IPS-NIHi11 (cell line): ENCODE results near the gene RBM26.

Experiments used
- DNase-seq: peaks from one replicate; pipeline ENCODE4 v3.0.0; 2012; ENCODE audit warnings: mixed read lengths, low spot score

Gene RBM26

DNA sequence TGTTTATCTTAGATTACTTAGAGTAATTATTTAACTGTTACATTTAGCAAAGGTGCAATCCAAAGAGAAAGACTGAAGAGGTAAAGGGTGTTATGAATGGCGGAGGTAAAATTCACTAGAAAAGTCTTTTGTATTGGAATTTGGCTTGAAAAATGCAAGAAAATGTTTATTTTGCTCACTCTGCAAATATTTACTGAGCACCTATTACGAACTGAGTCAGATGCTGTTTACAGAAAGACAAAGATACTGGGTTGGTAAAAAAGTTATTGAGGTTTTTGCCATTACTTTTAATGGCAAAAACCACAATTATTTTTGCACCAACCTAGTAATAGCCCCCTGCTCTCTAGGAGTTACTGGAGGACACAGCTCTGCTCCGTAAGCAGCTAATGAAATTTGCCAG lies 135.2 kb downstream of the RBM26 start:
- DNase-seq, result no peak
